ENCODE results near the gene MAD1L1.

Gene MAD1L1

GRCh38 chr7:2051707-2052656 is 180.8 kb downstream of the MAD1L1 start:
- no peak for DNase-seq (ENCODE audit: extremely low read depth in 1 of 2, low read depth in 1 of 2)

GRCh38 chr7:2050511-2050866 is 182.3 kb downstream of the MAD1L1 start:
- no peak for DNase-seq (ENCODE audit: extremely low read depth in 1 of 2, low read depth in 1 of 2)

- no peak for DNase-seq (ENCODE audit: extremely low read depth in 1 of 2, low read depth in 1 of 2)
Measured at GRCh38 chr7:2049782-2050510, 182.8 kb downstream of the MAD1L1 start.

GRCh38 chr7:2049111-2049781 is 183.5 kb downstream of the MAD1L1 start:
- DNase-seq (ENCODE audit: extremely low read depth in 1 of 2, low read depth in 1 of 2): no peak

- no peak for DNase-seq (ENCODE audit: extremely low read depth in 1 of 2, low read depth in 1 of 2)
Measured at GRCh38 chr7:2048531-2048930, 184.2 kb downstream of the MAD1L1 start.

- DNase-seq (ENCODE audit: extremely low read depth in 1 of 2, low read depth in 1 of 2): no peak
Measured at GRCh38 chr7:2048006-2048405, 184.7 kb downstream of the MAD1L1 start.

- DNase-seq (ENCODE audit: extremely low read depth in 1 of 2, low read depth in 1 of 2): no peak
Measured at GRCh38 chr7:2046581-2047565, 185.9 kb downstream of the MAD1L1 start.

GRCh38 chr7:2045559-2046405 is 187.0 kb downstream of the MAD1L1 start:
- DNase-seq (ENCODE audit: extremely low read depth in 1 of 2, low read depth in 1 of 2): no peak

GRCh38 chr7:2044883-2045471 is 187.8 kb downstream of the MAD1L1 start:
- no peak for DNase-seq (ENCODE audit: extremely low read depth in 1 of 2, low read depth in 1 of 2)

GRCh38 chr7:2044311-2044882 is 188.3 kb downstream of the MAD1L1 start:
- no peak for DNase-seq (ENCODE audit: extremely low read depth in 1 of 2, low read depth in 1 of 2)

GRCh38 chr7:2043316-2044039 is 189.3 kb downstream of the MAD1L1 start:
- no peak for DNase-seq (ENCODE audit: extremely low read depth in 1 of 2, low read depth in 1 of 2)

- DNase-seq (ENCODE audit: extremely low read depth in 1 of 2, low read depth in 1 of 2): no peak
Measured at GRCh38 chr7:2042650-2043049, 190.1 kb downstream of the MAD1L1 start.

GRCh38 chr7:2041496-2042367 is 191.0 kb downstream of the MAD1L1 start:
- DNase-seq (ENCODE audit: extremely low read depth in 1 of 2, low read depth in 1 of 2): no peak

- no peak for DNase-seq (ENCODE audit: extremely low read depth in 1 of 2, low read depth in 1 of 2)
Measured at GRCh38 chr7:2040893-2041270, 191.9 kb downstream of the MAD1L1 start.

GRCh38 chr7:2040201-2040892 is 192.4 kb downstream of the MAD1L1 start:
- DNase-seq (ENCODE audit: extremely low read depth in 1 of 2, low read depth in 1 of 2): no peak

- DNase-seq (ENCODE audit: extremely low read depth in 1 of 2, low read depth in 1 of 2): no peak
Measured at GRCh38 chr7:2038931-2039728, 193.6 kb downstream of the MAD1L1 start.

Measured in stimulated activated CD8-positive, alpha-beta memory T cell treated with anti-CD3 and anti-CD28 coated beads, Interleukin-7, amount 100 ng/mL, for 48 hours (primary cell).